ENCODE data around the gene SMU1.

DNA sequence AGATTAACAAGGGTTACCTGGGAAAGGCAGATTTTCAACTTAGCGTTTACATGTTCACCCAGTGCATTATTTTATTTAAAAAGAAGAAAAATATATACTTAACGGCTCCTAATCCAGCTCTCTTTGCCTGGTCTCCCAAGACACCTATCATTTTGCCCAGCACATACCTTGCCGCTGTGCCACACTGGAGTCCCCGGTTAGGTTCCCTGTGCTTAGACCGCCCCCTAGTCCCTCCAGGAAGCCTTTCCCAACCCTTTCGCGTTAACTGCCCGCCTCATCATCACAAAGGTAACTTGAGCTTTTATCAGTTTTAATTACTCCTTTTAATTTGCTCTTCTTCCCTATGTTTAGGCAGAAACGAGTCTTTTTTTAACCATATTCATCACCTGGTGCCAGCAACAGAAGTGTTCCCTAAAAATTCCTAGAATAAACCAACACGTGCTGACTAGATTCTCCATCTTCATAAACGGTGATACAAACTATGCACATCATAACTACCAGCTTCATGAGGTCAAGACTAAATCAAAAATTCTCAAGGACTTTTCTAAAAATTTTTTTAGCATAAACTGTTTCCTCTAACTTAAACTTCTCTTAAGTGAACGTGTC lies 31.7 kb downstream of the SMU1 start:
- TF ChIP-seq, protein P1, sequence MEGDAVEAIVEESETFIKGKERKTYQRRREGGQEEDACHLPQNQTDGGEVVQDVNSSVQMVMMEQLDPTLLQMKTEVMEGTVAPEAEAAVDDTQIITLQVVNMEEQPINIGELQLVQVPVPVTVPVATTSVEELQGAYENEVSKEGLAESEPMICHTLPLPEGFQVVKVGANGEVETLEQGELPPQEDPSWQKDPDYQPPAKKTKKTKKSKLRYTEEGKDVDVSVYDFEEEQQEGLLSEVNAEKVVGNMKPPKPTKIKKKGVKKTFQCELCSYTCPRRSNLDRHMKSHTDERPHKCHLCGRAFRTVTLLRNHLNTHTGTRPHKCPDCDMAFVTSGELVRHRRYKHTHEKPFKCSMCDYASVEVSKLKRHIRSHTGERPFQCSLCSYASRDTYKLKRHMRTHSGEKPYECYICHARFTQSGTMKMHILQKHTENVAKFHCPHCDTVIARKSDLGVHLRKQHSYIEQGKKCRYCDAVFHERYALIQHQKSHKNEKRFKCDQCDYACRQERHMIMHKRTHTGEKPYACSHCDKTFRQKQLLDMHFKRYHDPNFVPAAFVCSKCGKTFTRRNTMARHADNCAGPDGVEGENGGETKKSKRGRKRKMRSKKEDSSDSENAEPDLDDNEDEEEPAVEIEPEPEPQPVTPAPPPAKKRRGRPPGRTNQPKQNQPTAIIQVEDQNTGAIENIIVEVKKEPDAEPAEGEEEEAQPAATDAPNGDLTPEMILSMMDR (IDR thresholded peaks at IDR 0.05), result peak in 2 of 4 experiments; percentile 15 to 19
- TF ChIP-seq POLR2A (IDR thresholded peaks at IDR 0.05), result no peak
